Vagina (tissue), 2 donors: Measurements from ENCODE around the gene ZBTB5.

Experiments used
- POLR2A ChIP-seq, 2 donors: fragments of 450-650 bp; IDR thresholded peaks; one replicate each; pipeline ENCODE4 v1.6.1; 2017; ENCODE audit warnings: antibody characterized with exemption in 2 of 2, mild to moderate bottlenecking in 2 of 2, moderate library complexity in 2 of 2
- TF ChIP-seq, protein P1 (sequence below), 3 experiments: fragments of 450-650 bp in 2 of 3; fragments of 200-600 bp in 1 of 3; sonication (generic) in 1 of 3; IDR thresholded peaks; one replicate each; pipeline ENCODE4 v1.5.1; 2017 to 2019; ENCODE audit warnings: antibody characterized with exemption in 3 of 3, mild to moderate bottlenecking in 2 of 3, moderate library complexity in 2 of 3

DNA sequence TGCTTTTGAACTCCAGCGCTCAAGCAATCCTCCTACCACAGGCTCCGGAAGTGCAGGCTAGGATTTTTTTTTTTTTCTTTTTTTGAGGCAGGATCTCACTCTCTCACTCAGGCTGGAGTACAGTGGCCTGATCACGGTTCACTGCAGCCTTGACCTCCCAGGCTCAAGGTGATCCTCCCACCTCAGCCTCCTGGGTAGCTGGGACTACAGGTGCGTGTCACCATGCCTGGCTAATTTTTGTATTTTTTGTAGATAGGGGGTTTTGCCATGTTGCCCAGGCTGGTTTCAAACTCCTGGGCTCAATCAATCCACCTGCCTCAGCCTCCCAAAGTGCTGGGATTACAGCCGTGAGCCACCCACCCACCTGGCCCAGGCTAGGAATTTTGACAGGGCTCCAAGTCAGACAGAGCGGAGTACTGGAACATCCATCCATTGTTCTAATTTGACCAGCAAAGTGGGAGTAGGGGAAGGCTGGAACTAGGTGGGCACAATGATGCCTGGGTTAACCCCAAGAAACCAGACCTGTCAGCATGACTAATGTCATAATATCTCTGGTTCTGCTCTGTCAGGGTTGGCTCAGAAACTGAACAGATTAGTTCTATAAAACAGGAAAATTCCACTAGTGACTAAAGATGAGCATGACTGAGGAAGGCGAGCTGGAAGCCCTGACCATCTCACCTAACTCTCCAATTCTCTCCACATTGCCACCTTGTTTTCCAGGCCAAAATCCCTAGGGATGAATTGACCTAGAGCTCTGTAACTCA lies 9.2 kb downstream of the ZBTB5 start:
- TF ChIP-seq, protein P1, sequence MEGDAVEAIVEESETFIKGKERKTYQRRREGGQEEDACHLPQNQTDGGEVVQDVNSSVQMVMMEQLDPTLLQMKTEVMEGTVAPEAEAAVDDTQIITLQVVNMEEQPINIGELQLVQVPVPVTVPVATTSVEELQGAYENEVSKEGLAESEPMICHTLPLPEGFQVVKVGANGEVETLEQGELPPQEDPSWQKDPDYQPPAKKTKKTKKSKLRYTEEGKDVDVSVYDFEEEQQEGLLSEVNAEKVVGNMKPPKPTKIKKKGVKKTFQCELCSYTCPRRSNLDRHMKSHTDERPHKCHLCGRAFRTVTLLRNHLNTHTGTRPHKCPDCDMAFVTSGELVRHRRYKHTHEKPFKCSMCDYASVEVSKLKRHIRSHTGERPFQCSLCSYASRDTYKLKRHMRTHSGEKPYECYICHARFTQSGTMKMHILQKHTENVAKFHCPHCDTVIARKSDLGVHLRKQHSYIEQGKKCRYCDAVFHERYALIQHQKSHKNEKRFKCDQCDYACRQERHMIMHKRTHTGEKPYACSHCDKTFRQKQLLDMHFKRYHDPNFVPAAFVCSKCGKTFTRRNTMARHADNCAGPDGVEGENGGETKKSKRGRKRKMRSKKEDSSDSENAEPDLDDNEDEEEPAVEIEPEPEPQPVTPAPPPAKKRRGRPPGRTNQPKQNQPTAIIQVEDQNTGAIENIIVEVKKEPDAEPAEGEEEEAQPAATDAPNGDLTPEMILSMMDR (IDR thresholded peaks at IDR 0.05) = no peak
- no peak for TF ChIP-seq POLR2A (IDR thresholded peaks at IDR 0.05)
